ENCODE results near the gene EXOC4. TPM values are rescaled to one million over a fixed set of nuclear protein-coding genes. Genes with fewer than 3 reads are reported as not detected.

Gene EXOC4
- total RNA-seq, 4 donors from 2014 or later: 60.0 to 187 (median 80.1) TPM

- H3K27ac ChIP-seq: no peak overlapping the region
- no peaks in the 10 kb centered on the region for H3K9me3 ChIP-seq
- H3K4me1 ChIP-seq: no peaks in the 10 kb centered on the region
- no peaks in the 10 kb centered on the region for H3K36me3 ChIP-seq
- 90% methylated on average over 3 of the region's 3 CpGs for WGBS
- no peak for DNase-seq (ENCODE audit: low spot score in 2 of 2)
- TF ChIP-seq POLR2A (IDR thresholded peaks at IDR 0.05): no peak
- no peak for TF ChIP-seq CTCF (IDR thresholded peaks at IDR 0.05)
- no peak for TF ChIP-seq POLR2AphosphoS5 (IDR thresholded peaks at IDR 0.05)
- no peak for TF ChIP-seq EP300 (IDR thresholded peaks at IDR 0.05)
- no peaks in the 10 kb centered on the region for H3K27me3 ChIP-seq
- no peak overlapping the region for H3K4me3 ChIP-seq
Observed at GRCh38 chr7:133724694-133725093, 471.8 kb downstream of the EXOC4 start.

DNA sequence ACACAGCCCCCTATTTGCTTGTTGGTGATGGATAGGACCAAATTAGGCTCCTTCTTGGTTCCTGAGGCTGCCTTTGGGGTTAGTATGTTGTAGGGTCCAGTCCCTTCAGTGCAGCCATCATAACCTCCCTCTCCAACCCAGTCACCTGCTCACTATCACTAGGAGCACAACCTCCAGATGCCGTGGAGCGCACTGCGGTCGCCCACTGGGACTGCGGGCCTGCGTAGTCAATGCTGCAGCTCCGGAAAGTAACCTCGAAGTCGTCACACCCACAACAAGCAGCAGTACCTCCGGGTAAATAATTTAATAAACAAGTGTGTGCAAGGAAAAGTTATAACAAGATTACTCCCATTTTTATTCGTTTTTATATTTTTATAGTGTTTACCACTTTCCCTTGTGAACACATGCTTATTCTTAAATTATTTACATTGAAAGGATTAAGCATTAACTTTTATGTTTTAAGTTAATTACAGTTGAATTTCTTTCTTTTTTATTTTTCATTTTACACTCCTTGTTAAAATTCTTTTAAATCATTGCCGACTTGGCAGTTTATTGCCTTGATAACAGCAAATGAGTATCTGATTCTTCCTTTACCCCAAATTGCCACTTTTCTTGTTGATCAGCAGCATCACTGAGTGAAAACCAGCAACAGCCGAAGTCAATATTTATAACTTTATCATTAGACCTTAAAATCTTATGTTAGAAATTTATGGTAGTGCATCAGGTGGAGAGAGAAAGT, 474.8 kb downstream of the EXOC4 start:
- WGBS: 88% methylated on average over 13 of the region's 13 CpGs

GRCh38 chr7:133730360-133730759, 477.5 kb downstream of the EXOC4 start:
- DNase-seq (ENCODE audit: low spot score in 2 of 2): no peak
- Histone ChIP-seq H3K27ac (no peak overlapping the region), H3K27me3 (no peaks in the 10 kb centered on the region), H3K36me3 (no peaks in the 10 kb centered on the region), H3K4me1 (peaks cover 4% of the 10 kb centered on the region), H3K4me3 (no peak overlapping the region), H3K9me3 (no peaks in the 10 kb centered on the region)
- 55% methylated on average over 3 of the region's 3 CpGs for WGBS
- TF ChIP-seq POLR2AphosphoS5 (IDR thresholded peaks at IDR 0.05): no peak
- no peak for TF ChIP-seq CTCF (IDR thresholded peaks at IDR 0.05)
- no peak for TF ChIP-seq EP300 (IDR thresholded peaks at IDR 0.05)
- TF ChIP-seq POLR2A (IDR thresholded peaks at IDR 0.05): no peak

More for the DNA sequence above, 474.8 kb downstream of the EXOC4 start:
- TF ChIP-seq EP300 (IDR thresholded peaks at IDR 0.05): no peak
- TF ChIP-seq POLR2AphosphoS5 (IDR thresholded peaks at IDR 0.05): no peak
- TF ChIP-seq CTCF (IDR thresholded peaks at IDR 0.05): no peak
- TF ChIP-seq POLR2A (IDR thresholded peaks at IDR 0.05): no peak
- H3K27ac ChIP-seq: no peak overlapping the region
- H3K36me3 ChIP-seq: no peaks in the 10 kb centered on the region
- H3K4me3 ChIP-seq: no peak overlapping the region
- H3K4me1 ChIP-seq: peaks cover 4% of the 10 kb centered on the region
- H3K27me3 ChIP-seq: no peaks in the 10 kb centered on the region
- no peak for DNase-seq (ENCODE audit: low spot score in 2 of 2)
- H3K9me3 ChIP-seq: no peaks in the 10 kb centered on the region

DNA sequence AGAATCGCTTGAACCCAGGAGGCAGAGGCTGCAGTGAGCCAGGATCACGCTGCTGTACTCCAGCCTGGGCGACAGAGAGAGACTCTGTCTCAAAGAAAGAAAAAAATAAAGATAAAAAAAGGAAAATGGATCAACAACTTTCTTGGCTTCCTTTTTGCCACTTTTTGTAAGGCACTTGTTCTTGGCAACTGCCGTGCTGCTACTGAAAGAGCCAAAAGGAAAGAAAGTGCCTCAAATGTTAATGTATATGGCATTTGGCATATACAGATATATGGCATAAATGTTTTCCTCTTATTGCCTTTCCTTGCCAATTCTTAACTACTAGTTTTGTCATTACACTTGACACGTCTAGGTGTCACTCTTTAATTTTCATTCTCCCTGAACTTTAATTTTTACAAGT, 480.5 kb downstream of the EXOC4 start:
- H3K4me1 ChIP-seq: peaks cover 4% of the 10 kb centered on the region
- H3K36me3 ChIP-seq: no peaks in the 10 kb centered on the region
- 91% methylated on average over 5 of the region's 5 CpGs for WGBS
- no peak overlapping the region for H3K4me3 ChIP-seq
- TF ChIP-seq EP300 (IDR thresholded peaks at IDR 0.05) (no peak), POLR2A (IDR thresholded peaks at IDR 0.05) (no peak), POLR2AphosphoS5 (IDR thresholded peaks at IDR 0.05) (no peak), CTCF (IDR thresholded peaks at IDR 0.05) (no peak)
- H3K27me3 ChIP-seq: no peaks in the 10 kb centered on the region
- H3K9me3 ChIP-seq: no peaks in the 10 kb centered on the region
- H3K27ac ChIP-seq: no peak overlapping the region
- DNase-seq (ENCODE audit: low spot score in 2 of 2): no peak

DNA sequence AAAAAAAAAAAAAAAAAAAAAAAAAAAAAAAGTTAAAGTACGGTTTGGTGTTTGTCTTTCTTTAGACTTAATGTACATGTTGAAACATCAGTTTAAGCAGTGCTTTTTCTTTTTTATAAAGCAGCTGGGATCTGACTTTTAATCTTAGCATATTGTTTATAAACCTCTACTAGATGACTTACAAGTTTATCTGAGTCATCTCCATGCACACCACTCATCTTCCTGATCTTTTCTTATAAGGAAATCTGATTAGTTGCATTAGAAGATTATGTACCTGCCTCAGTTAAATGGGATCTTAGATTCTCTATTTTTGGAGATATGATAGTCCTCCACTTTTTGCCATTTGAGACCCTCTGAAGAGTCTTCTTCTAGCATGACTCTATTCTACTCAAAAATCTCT, 482.3 kb downstream of the EXOC4 start:
- WGBS: 82% methylated on average over 1 of the region's 1 CpG
- Histone ChIP-seq H3K27me3 (no peaks in the 10 kb centered on the region), H3K4me3 (no peak overlapping the region), H3K27ac (no peak overlapping the region), H3K9me3 (no peaks in the 10 kb centered on the region), H3K36me3 (no peaks in the 10 kb centered on the region), H3K4me1 (no peaks in the 10 kb centered on the region)
- TF ChIP-seq POLR2A (IDR thresholded peaks at IDR 0.05) (no peak), POLR2AphosphoS5 (IDR thresholded peaks at IDR 0.05) (no peak), EP300 (IDR thresholded peaks at IDR 0.05) (no peak), CTCF (IDR thresholded peaks at IDR 0.05) (no peak)
- no peak for DNase-seq (ENCODE audit: low spot score in 2 of 2)
